ENCODE data around the gene TMEM30B. TPM values are rescaled to one million over a fixed set of nuclear protein-coding genes. Genes with fewer than 3 reads are reported as not detected.

Gene TMEM30B
- total RNA-seq, 2 donors from 2014 or later: 57.1 to 98.5 TPM

DNA sequence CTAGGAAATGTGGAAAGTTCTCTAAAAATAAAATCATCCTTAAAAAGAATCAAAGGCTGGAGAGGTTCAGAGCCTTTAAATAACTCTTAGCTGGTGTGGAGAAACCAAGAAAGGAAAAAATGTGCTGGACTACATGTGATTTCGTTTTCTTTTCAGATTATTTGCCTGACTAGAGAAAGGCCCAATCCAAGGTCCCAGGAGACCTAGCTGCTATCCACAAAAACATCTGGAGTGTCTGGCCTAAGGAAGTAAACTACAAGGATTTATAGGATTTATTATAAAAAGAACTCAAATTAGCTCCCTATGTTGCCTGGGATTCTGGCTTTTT is 774 bp upstream of the TMEM30B start:
- Histone ChIP-seq H3K9me3 (no peaks in the 10 kb centered on the region), H3K4me3 (no peak overlapping the region), H3K36me3 (no peaks in the 10 kb centered on the region), H3K27ac (peak overlapping the region; percentile 97 to 98), H3K4me1 (replicated peaks) (no peaks in the 10 kb centered on the region), H3K27me3 (replicated peaks; ENCODE audit: insufficient read depth) (no peaks in the 10 kb centered on the region)
- WGBS: 70% methylated on average over 1 of the region's 1 CpG
- intact Hi-C loops (cut with DNase I): no loop called here
- DNase-seq (ENCODE audit: low spot score): no peak
- TF ChIP-seq POLR2A (IDR thresholded peaks at IDR 0.05): no peak
- TF ChIP-seq POLR2AphosphoS5 (IDR thresholded peaks at IDR 0.05): no peak
- TF ChIP-seq, protein P1, sequence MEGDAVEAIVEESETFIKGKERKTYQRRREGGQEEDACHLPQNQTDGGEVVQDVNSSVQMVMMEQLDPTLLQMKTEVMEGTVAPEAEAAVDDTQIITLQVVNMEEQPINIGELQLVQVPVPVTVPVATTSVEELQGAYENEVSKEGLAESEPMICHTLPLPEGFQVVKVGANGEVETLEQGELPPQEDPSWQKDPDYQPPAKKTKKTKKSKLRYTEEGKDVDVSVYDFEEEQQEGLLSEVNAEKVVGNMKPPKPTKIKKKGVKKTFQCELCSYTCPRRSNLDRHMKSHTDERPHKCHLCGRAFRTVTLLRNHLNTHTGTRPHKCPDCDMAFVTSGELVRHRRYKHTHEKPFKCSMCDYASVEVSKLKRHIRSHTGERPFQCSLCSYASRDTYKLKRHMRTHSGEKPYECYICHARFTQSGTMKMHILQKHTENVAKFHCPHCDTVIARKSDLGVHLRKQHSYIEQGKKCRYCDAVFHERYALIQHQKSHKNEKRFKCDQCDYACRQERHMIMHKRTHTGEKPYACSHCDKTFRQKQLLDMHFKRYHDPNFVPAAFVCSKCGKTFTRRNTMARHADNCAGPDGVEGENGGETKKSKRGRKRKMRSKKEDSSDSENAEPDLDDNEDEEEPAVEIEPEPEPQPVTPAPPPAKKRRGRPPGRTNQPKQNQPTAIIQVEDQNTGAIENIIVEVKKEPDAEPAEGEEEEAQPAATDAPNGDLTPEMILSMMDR (IDR thresholded peaks at IDR 0.05): no peak

DNA sequence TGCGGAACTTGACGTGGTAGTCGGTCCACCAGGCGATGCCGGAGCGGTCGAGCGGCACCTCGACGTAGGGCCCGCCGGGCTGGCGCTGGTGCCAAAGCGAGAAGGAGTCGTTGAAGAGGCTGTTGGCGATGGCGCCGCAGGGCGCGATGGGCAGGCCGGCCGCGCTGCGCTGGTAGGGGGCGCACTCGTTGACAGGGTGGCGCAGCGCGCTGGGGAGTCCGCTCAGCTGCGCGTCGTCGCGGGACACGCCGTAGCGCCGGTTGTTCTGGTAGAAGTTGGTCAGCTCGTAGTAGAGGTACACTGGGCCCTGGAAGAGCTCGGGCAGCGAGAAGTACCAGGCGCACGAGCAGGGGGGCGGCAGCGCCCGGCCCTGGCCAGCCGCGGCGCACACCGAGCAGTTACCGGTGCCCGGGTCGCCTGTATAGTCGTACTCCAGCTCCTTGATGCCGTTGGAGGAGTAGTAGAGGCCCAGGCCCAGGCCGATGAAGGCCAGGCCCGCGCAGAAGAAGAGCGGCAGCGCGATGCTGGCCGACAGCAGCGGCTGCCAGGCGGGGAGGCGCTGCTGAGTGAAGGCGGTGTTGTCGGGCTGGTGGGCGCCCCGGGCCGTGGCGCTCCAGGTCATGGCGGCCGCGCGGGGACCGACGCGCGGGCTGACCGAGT is 482 bp downstream of the TMEM30B start:
- Histone ChIP-seq H3K27ac (peak overlapping the region; percentile 97 to 98), H3K9me3 (no peaks in the 10 kb centered on the region), H3K36me3 (no peaks in the 10 kb centered on the region), H3K4me3 (peak overlapping the region; percentile 59 to 75), H3K27me3 (replicated peaks; ENCODE audit: insufficient read depth) (no peaks in the 10 kb centered on the region), H3K4me1 (replicated peaks) (no peaks in the 10 kb centered on the region)
- 2% methylated on average over 70 of the region's 81 CpGs for WGBS
- intact Hi-C loops (cut with DNase I): no loop called here
- DNase-seq (ENCODE audit: low spot score): peak; percentile 66
- TF ChIP-seq, protein P1 (IDR thresholded peaks at IDR 0.05): peak; percentile 51 to 73 (median 66)
- TF ChIP-seq POLR2A (IDR thresholded peaks at IDR 0.05) (no peak), POLR2AphosphoS5 (IDR thresholded peaks at IDR 0.05) (no peak)

DNA sequence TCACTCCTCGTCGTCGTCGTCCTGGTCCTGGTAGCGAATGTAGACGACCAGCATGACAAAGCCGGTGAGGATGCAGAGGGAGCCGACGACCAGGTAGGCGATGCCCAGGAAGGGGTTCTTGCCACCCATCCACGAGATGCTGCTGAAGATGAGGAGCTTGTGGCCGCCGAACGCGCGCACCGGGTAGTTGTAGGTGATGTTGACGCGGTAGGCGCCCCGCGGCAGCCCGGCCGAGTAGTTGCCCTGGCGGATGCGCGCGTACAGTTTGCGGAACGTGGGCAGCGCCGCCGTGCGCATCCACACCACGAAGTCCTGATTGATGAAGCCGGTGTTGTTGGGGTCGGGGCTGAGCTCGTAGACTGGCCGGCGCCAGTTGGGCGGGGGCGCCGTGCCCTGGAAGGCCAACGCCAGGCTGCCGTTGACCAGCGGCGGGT is 1.0 kb downstream of the TMEM30B start:
- Histone ChIP-seq H3K36me3 (no peaks in the 10 kb centered on the region), H3K4me1 (replicated peaks) (no peaks in the 10 kb centered on the region), H3K27me3 (replicated peaks; ENCODE audit: insufficient read depth) (no peaks in the 10 kb centered on the region), H3K9me3 (no peaks in the 10 kb centered on the region), H3K4me3 (peak overlapping the region; percentile 59 to 75), H3K27ac (peak overlapping the region; percentile 97 to 98)
- TF ChIP-seq, protein P1 (IDR thresholded peaks at IDR 0.05): no peak
- intact Hi-C loops (cut with DNase I): no loop called here
- peak; percentile 40 for DNase-seq (ENCODE audit: low spot score)
- 16% methylated on average over 28 of the region's 47 CpGs for WGBS

DNA sequence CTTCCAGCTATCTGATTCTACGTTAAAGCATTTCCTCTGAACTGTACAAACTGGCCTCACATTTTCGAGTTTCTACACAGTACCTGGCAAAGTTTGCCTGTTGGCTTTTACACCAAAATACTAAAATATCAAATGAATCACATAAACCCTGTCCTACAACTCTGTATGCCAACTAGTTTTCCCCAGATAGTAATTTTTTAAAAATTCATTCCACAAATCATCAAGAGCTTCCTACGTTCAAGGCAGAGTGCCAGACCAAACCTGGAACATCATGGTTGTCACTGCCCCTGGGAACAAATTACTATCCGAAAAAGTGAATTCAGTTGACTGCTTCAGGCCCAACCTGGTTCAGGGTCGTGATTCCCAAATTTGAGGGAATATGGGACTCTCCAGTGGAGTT is 2.1 kb downstream of the TMEM30B start:
- 27% methylated on average over 5 of the region's 5 CpGs for WGBS
- DNase-seq (ENCODE audit: low spot score): no peak
- intact Hi-C loops (cut with DNase I): no loop called here
- no peaks in the 10 kb centered on the region for H3K36me3 ChIP-seq
- H3K4me1 ChIP-seq (replicated peaks): no peaks in the 10 kb centered on the region
- no peaks in the 10 kb centered on the region for H3K27me3 ChIP-seq (replicated peaks; ENCODE audit: insufficient read depth)
- no peaks in the 10 kb centered on the region for H3K9me3 ChIP-seq
- H3K4me3 ChIP-seq: peak overlapping the region; percentile 59 to 75
- TF ChIP-seq POLR2AphosphoS5 (IDR thresholded peaks at IDR 0.05): peak; percentile 7
- TF ChIP-seq, protein P1 (IDR thresholded peaks at IDR 0.05): no peak
- no peak for TF ChIP-seq POLR2A (IDR thresholded peaks at IDR 0.05)
- H3K27ac ChIP-seq: peak overlapping the region; percentile 97 to 98

DNA sequence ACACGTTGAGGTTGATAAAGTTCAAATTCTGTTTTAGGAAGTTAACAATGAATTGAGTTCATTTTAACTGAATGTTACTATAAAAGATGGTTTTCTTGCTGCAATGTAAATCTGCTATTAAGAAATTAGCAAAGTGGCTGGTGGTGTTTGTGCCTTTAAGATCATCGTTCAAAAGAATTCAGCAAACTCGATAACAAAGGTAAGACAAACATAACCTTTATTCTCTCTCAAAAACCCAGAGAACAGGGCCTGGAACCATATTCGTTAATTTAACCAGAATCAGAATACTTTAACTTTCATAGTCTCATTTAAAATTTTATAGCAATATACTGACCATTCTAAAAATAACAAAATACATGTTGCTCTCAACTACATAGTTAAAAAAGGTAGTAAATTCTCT is 3.4 kb downstream of the TMEM30B start:
- H3K4me3 ChIP-seq: no peak overlapping the region
- 38% methylated on average over 4 of the region's 4 CpGs for WGBS
- no peaks in the 10 kb centered on the region for H3K4me1 ChIP-seq (replicated peaks)
- TF ChIP-seq, protein P1 (IDR thresholded peaks at IDR 0.05): no peak
- TF ChIP-seq POLR2A (IDR thresholded peaks at IDR 0.05) (no peak), POLR2AphosphoS5 (IDR thresholded peaks at IDR 0.05) (no peak)
- no peak overlapping the region for H3K27ac ChIP-seq
- DNase-seq (ENCODE audit: low spot score): no peak
- no peaks in the 10 kb centered on the region for H3K27me3 ChIP-seq (replicated peaks; ENCODE audit: insufficient read depth)
- intact Hi-C loops (cut with DNase I): no loop called here
- H3K9me3 ChIP-seq: no peaks in the 10 kb centered on the region
- H3K36me3 ChIP-seq: no peaks in the 10 kb centered on the region

Measured in prostate gland (tissue), 2 donors.